Measurements from ENCODE around the gene FZR1. TPM values are rescaled to one million over a fixed set of nuclear protein-coding genes. Genes with fewer than 3 reads are reported as not detected.

Gene FZR1
- total RNA-seq, 6 experiments from 2014 or later, result 18.7 to 34.1 (median 23.8) TPM

DNA sequence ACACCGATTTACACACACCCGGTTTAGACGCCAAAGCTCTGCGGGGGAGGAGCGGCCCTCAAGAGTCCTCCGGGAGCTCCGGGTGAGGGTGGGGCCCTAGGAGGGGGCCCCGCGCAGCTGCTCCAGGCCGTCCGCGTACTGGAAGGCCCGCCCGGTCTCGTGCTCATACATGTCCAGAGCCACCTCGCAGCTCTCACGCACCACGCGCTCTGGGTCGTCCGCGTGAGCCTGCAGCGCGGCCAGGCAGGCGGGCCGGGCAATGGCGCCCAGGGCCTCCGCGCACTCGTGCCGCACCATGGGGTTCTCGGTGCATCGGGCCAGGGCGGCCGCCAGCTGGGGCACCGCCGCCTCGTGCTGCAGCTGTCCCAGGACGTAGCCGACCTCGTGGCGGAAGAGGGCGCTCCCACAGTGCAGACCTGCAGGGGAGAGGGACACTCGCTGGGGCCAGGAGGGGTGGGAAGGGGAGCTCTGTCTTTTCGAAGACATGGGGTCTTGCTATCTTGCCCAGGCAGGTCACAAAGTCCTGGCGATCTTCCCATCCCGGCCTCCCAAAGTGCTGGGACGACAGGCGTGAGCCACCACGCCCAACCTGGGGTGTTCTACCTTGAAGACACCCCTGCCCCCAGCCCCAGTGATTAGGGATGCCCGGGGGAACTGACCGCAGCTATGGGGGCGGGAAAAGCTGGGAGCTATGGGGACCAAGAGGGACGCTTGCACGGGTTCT, 14.6 kb upstream of the FZR1 start:
- no peaks in the 10 kb centered on the region for H3K9me3 ChIP-seq
- no peaks in the 10 kb centered on the region for H3K4me1 ChIP-seq
- H3K27me3 ChIP-seq, result no peaks in the 10 kb centered on the region
- intact Hi-C loops (cut with DNase I), result no loop called here
- ATAC-seq (no peak), DNase-seq (no peak)
- peaks cover 0 to 32% (median 4%) of the 10 kb centered on the region in 4 donors for H3K36me3 ChIP-seq
- no peak overlapping the region for H3K4me3 ChIP-seq
- TF ChIP-seq, protein P1, sequence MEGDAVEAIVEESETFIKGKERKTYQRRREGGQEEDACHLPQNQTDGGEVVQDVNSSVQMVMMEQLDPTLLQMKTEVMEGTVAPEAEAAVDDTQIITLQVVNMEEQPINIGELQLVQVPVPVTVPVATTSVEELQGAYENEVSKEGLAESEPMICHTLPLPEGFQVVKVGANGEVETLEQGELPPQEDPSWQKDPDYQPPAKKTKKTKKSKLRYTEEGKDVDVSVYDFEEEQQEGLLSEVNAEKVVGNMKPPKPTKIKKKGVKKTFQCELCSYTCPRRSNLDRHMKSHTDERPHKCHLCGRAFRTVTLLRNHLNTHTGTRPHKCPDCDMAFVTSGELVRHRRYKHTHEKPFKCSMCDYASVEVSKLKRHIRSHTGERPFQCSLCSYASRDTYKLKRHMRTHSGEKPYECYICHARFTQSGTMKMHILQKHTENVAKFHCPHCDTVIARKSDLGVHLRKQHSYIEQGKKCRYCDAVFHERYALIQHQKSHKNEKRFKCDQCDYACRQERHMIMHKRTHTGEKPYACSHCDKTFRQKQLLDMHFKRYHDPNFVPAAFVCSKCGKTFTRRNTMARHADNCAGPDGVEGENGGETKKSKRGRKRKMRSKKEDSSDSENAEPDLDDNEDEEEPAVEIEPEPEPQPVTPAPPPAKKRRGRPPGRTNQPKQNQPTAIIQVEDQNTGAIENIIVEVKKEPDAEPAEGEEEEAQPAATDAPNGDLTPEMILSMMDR (IDR thresholded peaks at IDR 0.05), result no peak
- TF ChIP-seq POLR2A (IDR thresholded peaks at IDR 0.05), result no peak
- WGBS (ENCODE audit: insufficient coverage, low coverage, low lambda C conversion rate, missing lambda C conversion rate), result 83% methylated on average over 8 of the region's 55 CpGs
- no peak overlapping the region for H3K27ac ChIP-seq

DNA sequence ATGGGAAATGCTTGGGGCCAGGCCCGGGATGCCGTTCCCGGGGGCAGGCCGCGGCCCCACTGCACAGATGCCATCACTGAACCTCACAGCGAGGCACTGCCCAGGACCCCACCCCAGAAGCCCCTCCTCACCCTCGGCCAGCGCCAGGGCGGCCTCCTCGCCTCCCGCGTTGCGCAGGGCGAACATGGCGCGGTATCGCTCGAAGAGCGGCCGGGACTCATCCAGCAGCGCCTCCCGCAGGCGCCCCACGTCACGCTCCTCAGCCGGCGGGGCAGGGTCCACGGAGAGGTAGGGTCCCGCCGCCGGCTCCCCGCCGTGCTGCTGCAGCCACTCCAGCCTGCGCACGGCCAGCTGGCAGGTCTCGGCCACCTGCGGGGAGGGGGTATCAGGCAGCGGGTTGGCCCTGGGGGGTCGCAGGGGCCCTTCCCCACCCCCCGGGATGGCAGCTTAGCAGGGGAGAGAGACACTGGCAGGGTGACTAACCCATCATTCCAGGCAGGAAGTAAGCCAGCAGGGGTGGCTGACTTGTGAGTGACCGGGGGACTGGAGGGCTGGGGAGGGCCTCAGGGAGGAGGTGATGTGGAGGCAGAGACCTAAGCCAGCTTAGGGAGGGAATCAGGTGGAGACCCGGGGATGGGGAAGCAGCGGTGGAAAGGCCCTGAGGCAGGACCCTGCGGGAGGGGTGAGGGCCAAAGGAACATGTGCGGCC, 13.8 kb upstream of the FZR1 start:
- Histone ChIP-seq H3K27ac (no peak overlapping the region), H3K36me3 (peaks cover 0 to 32% (median 4%) of the 10 kb centered on the region in 4 donors), H3K4me1 (no peaks in the 10 kb centered on the region), H3K27me3 (no peaks in the 10 kb centered on the region), H3K9me3 (no peaks in the 10 kb centered on the region), H3K4me3 (no peak overlapping the region)
- TF ChIP-seq, protein P1 (IDR thresholded peaks at IDR 0.05), result no peak
- no peak for TF ChIP-seq POLR2A (IDR thresholded peaks at IDR 0.05)
- DNase-seq (no peak), ATAC-seq (no peak)
- intact Hi-C loops (cut with DNase I), result no loop called here
- 98% methylated on average over 10 of the region's 45 CpGs for WGBS (ENCODE audit: insufficient coverage, low coverage, low lambda C conversion rate, missing lambda C conversion rate)

DNA sequence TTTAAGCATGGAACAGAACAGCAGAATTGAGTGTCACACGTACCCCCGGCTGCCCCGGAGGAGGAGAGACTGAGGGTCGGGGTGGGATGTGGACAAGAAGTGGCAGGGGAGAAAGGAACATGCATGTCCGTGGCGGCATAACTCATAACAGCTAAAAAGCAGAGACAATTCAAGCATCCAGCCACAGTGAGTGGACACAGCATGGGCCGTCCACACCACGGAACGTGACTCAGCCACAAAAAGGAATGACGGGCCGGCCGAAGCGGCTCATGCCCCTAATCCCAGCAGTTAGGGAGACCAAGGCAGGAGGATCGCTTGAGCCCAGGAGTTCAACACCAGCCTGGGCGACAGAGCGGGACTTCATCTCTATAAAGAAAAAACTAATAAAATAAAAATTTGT, 13.2 kb upstream of the FZR1 start:
- intact Hi-C loops (cut with DNase I), result no loop called here
- DNase-seq (no peak), ATAC-seq (no peak)
- TF ChIP-seq, protein P1 (IDR thresholded peaks at IDR 0.05), result no peak
- no peak for TF ChIP-seq POLR2A (IDR thresholded peaks at IDR 0.05)
- Histone ChIP-seq H3K4me3 (no peak overlapping the region), H3K27ac (no peak overlapping the region), H3K9me3 (no peaks in the 10 kb centered on the region), H3K36me3 (peaks cover 0 to 32% (median 4%) of the 10 kb centered on the region in 4 donors), H3K4me1 (no peaks in the 10 kb centered on the region), H3K27me3 (no peaks in the 10 kb centered on the region)
- 92% methylated on average over 15 of the region's 16 CpGs for WGBS (ENCODE audit: insufficient coverage, low coverage, low lambda C conversion rate, missing lambda C conversion rate)

DNA sequence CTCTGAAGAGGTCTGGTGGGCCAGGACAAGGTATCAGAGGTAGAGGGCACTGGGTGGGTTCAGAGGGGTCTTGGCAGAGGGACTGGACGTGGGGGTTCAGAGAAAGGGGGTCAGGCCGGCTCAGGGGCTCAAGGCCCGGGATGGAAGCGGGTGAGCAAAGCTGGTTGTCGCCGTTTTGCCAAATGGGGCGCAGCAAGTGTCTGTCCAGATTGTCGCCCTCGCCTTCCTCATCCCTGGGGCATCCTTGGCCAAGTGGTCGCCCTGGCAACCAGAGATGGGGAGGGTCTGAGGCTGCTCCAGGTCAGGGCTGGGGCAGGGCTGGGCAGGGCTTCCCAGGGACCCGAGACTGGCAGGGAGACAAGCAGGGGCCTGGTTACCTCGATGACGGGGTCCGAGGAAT, 12.5 kb upstream of the FZR1 start:
- intact Hi-C loops (cut with DNase I), result no loop called here
- 83% methylated on average over 1 of the region's 14 CpGs for WGBS (ENCODE audit: insufficient coverage, low coverage, low lambda C conversion rate, missing lambda C conversion rate)
- no peaks in the 10 kb centered on the region for H3K9me3 ChIP-seq
- H3K36me3 ChIP-seq, result peaks cover 0 to 32% (median 4%) of the 10 kb centered on the region in 4 donors
- H3K4me1 ChIP-seq, result no peaks in the 10 kb centered on the region
- no peak overlapping the region for H3K4me3 ChIP-seq
- H3K27ac ChIP-seq, result no peak overlapping the region
- TF ChIP-seq, protein P1 (IDR thresholded peaks at IDR 0.05), result no peak
- TF ChIP-seq POLR2A (IDR thresholded peaks at IDR 0.05), result no peak
- no peaks in the 10 kb centered on the region for H3K27me3 ChIP-seq
- ATAC-seq, result no peak
- no peak for DNase-seq
